NK-92 treated with Interleukin-12 subunit alpha and Interleukin-12 subunit beta, amount 100 ng/mL, for 24 hours (cell line): ENCODE data around the gene TGFB3.

ENCODE experiments used
- DNase-seq: peaks from one replicate; lab custom pipeline; 2025; lab: John Stamatoyannopoulos, UW

The TGFB3 gene

GRCh38 chr14:75987201-75987970 lies 5.6 kb upstream of the TGFB3 start:
- DNase-seq, result no peak

GRCh38 chr14:75986439-75986765 lies 4.6 kb upstream of the TGFB3 start:
- DNase-seq, result no peak

GRCh38 chr14:75985618-75986438 lies 4.0 kb upstream of the TGFB3 start, which contains the start of gene IFT43:
Gene IFT43 (plus strand): TSS chr14:75985763. CDS start chr14:75985787, 24 bp downstream.
- peak; percentile 78 for DNase-seq

GRCh38 chr14:75984674-75985073 lies 2.9 kb upstream of the TGFB3 start:
- DNase-seq, result no peak

GRCh38 chr14:75983019-75983358 lies 1.2 kb upstream of the TGFB3 start:
- DNase-seq, result no peak

- no peak for DNase-seq
Observed at GRCh38 chr14:75982266-75983018, 647 bp upstream of the TGFB3 start.

GRCh38 chr14:75980856-75981255 lies 939 bp downstream of the TGFB3 start:
- no peak for DNase-seq

- no peak for DNase-seq
Observed at GRCh38 chr14:75979648-75980565, 1.9 kb downstream of the TGFB3 start.

GRCh38 chr14:75979071-75979571 lies 2.7 kb downstream of the TGFB3 start:
- DNase-seq, result no peak

- peak; percentile 6 for DNase-seq
Observed at GRCh38 chr14:75978249-75978731, 3.5 kb downstream of the TGFB3 start.

GRCh38 chr14:75977582-75977943 lies 4.2 kb downstream of the TGFB3 start:
- DNase-seq, result no peak

- DNase-seq, result no peak
Observed at GRCh38 chr14:75976826-75977581, 4.8 kb downstream of the TGFB3 start.

- no peak for DNase-seq
Observed at GRCh38 chr14:75972801-75973421, 8.9 kb downstream of the TGFB3 start.

- no peak for DNase-seq
Observed at GRCh38 chr14:75971509-75971908, 10.3 kb downstream of the TGFB3 start.

- DNase-seq, result no peak
Observed at GRCh38 chr14:75970989-75971388, 10.8 kb downstream of the TGFB3 start.

- DNase-seq, result no peak
Observed at GRCh38 chr14:75969891-75970290, 11.9 kb downstream of the TGFB3 start.

GRCh38 chr14:75969126-75969525 lies 12.7 kb downstream of the TGFB3 start:
- no peak for DNase-seq

GRCh38 chr14:75968456-75968855 lies 13.3 kb downstream of the TGFB3 start:
- no peak for DNase-seq

GRCh38 chr14:75967866-75968265 lies 13.9 kb downstream of the TGFB3 start:
- no peak for DNase-seq

GRCh38 chr14:75961662-75962061 lies 20.1 kb downstream of the TGFB3 start:
- no peak for DNase-seq
